K562 (cell line): ENCODE results near the gene LMNTD2. TPM values are rescaled to one million over a fixed set of nuclear protein-coding genes. Genes with fewer than 3 reads are reported as not detected.

Experiments
- CBX1 ChIP-seq: sonication (generic); IDR thresholded peaks from 2 replicates; pipeline ENCODE4 v1.6.1; 2016; ENCODE audit warnings: antibody characterized with exemption, low read depth, mild to moderate bottlenecking
- SAP30 ChIP-seq: fragments of 200-600 bp; sonication (generic); IDR thresholded peaks from 2 replicates; pipeline ENCODE4 v1.6.1; 2012; ENCODE audit warnings: borderline replicate concordance, low read depth, mild to moderate bottlenecking, moderate library complexity, low read length, control low read depth, inconsistent platforms; ENCODE audit not compliant: insufficient read depth, poor library complexity, severe bottlenecking
- ZBED1 ChIP-seq: IDR thresholded peaks from 2 replicates; pipeline ENCODE4 v1.6.1; 2014
- polyA plus RNA-seq, 8 experiments: library from polyadenylated mRNA; depleted of rRNA in 4 of 8; stranded (reverse) in 5 of 8; unstranded in 3 of 8; fragments of >200 nt; fragmentation: Nextera tagmentation in 2 of 8; fragmentation: Illumina TruSeq in 1 of 8; extraction: Ambion mirVana in 2 of 8; extraction: Trizol in 1 of 8; gene quantifications; 2 replicates each; pipeline versions ENCODE4 v1.2.1 to v1.2.3, GENCODE V29; 2011 to 2014; ENCODE audit warnings: inconsistent platforms in 1 of 8, missing spikeins in 1 of 8
- total RNA-seq, 7 experiments: library from RNA; depleted of rRNA in 6 of 7; stranded (reverse); fragments of >200 nt in 6 of 7; fragmentation: Illumina TruSeq in 2 of 7; extraction: Trizol in 2 of 7; gene quantifications; 2 replicates each; pipeline versions ENCODE4 v1.2.1 to v1.2.3, GENCODE V29; 2011 to 2021; ENCODE audit warnings: low replicate concordance in 1 of 7
- TF ChIP-seq, protein P1 (sequence below), 2 experiments: fragments of 450-650 bp in 1 of 2; sonication (generic) in 1 of 2; formaldehyde crosslinking; conservative IDR thresholded peaks; 2 replicates each; pipeline versions ENCODE4 v1.4.0 to v1.8.1; 2020 to 2022; ENCODE audit warnings: mild to moderate bottlenecking in 1 of 2, missing genetic modification reagents in 1 of 2
- TF ChIP-seq, protein P2 (sequence below): sonication (generic); formaldehyde crosslinking; IDR thresholded peaks from 2 replicates; pipeline ENCODE4 v1.8.0; 2022; ENCODE audit warnings: mild to moderate bottlenecking, missing genetic modification reagents
- TF ChIP-seq, protein P3 (sequence below): sonication (generic); formaldehyde crosslinking; IDR thresholded peaks from 2 replicates; pipeline ENCODE4 v1.8.1; 2023; ENCODE audit warnings: mild to moderate bottlenecking, missing genetic modification reagents
- TF ChIP-seq, protein P4 (sequence below): fragments of 250-450 bp; sonication (Bioruptor Pico); IDR thresholded peaks from 2 replicates; pipeline ENCODE4 v1.5.0; 2021
- TF ChIP-seq, protein P5 (sequence below), 2 experiments: fragments of 450-650 bp; IDR thresholded peaks; 2 replicates each; pipeline ENCODE4 v1.6.1; 2018; ENCODE audit warnings: mild to moderate bottlenecking in 2 of 2, low read depth in 1 of 2; ENCODE audit not compliant: partially characterized antibody in 2 of 2
- TF ChIP-seq, protein P6 (sequence below): fragments of 250-450 bp; sonication (Bioruptor Pico); IDR thresholded peaks from 2 replicates; pipeline ENCODE4 v1.5.0; 2022; ENCODE audit warnings: mild to moderate bottlenecking
- TF ChIP-seq, protein P7 (sequence below): sonication (generic); formaldehyde crosslinking; IDR thresholded peaks from 2 replicates; pipeline ENCODE4 v1.8.0; 2023; ENCODE audit warnings: mild to moderate bottlenecking, missing genetic modification reagents

The LMNTD2 gene
- total and polyA plus RNA-seq, 9 of the 15 experiments (the other 6 are each of a cell fraction or from before 2014, with no cell fraction given): 0.48 to 4.2 (median 1.5) TPM; not detected in 3

DNA sequence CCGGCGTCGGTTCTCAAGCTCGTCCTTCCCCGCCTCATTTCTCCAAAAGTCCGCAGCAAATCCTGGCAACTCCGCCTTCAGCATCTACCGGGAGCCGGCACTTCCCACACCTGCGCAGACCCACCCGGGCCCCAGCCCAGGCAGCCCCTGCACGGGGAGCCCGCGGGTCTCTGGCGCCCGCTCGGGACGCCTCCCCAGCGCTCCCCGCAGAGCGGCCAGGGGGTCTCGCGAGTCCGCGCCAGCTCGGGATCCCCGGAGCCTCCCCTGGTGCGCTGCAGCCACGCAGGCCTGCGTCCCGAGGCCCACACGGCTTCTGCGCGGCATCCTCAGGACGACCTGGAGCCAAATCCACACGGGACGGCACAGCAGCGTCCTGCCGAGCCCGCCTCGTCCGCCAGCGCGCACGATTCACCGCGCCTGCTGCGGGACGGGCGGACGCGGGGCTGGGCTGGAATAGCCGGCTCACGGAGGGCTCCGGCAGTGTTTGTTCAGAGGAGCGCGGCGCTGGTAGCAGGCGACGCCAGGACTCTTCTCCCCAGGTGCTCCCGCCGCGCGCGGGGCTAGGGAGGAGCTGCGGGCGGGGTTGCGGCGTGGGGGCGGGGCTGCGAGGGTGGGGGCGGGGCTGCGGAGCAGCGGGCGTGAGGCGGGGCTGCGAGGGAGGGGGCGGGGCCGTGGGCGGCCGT, 14.9 kb upstream of the LMNTD2 start (continued):
- TF ChIP-seq, protein P1, sequence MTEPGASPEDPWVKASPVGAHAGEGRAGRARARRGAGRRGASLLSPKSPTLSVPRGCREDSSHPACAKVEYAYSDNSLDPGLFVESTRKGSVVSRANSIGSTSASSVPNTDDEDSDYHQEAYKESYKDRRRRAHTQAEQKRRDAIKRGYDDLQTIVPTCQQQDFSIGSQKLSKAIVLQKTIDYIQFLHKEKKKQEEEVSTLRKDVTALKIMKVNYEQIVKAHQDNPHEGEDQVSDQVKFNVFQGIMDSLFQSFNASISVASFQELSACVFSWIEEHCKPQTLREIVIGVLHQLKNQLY (CRISPR knock-in tag; conservative IDR thresholded peaks at IDR 0.05): no peak
- TF ChIP-seq, protein P2, sequence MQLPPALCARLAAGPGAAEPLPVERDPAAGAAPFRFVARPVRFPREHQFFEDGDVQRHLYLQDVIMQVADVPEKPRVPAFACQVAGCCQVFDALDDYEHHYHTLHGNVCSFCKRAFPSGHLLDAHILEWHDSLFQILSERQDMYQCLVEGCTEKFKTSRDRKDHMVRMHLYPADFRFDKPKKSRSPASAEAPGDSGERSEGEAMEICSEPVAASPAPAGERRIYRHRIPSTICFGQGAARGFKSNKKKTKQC (CRISPR knock-in tag): peak; percentile 47; the same call in 1 of the 2 replicates
- peak; percentile 54 for TF ChIP-seq SAP30
- TF ChIP-seq, protein P3, sequence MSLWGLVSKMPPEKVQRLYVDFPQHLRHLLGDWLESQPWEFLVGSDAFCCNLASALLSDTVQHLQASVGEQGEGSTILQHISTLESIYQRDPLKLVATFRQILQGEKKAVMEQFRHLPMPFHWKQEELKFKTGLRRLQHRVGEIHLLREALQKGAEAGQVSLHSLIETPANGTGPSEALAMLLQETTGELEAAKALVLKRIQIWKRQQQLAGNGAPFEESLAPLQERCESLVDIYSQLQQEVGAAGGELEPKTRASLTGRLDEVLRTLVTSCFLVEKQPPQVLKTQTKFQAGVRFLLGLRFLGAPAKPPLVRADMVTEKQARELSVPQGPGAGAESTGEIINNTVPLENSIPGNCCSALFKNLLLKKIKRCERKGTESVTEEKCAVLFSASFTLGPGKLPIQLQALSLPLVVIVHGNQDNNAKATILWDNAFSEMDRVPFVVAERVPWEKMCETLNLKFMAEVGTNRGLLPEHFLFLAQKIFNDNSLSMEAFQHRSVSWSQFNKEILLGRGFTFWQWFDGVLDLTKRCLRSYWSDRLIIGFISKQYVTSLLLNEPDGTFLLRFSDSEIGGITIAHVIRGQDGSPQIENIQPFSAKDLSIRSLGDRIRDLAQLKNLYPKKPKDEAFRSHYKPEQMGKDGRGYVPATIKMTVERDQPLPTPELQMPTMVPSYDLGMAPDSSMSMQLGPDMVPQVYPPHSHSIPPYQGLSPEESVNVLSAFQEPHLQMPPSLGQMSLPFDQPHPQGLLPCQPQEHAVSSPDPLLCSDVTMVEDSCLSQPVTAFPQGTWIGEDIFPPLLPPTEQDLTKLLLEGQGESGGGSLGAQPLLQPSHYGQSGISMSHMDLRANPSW (CRISPR knock-in tag): no peak
- TF ChIP-seq, protein P4, sequence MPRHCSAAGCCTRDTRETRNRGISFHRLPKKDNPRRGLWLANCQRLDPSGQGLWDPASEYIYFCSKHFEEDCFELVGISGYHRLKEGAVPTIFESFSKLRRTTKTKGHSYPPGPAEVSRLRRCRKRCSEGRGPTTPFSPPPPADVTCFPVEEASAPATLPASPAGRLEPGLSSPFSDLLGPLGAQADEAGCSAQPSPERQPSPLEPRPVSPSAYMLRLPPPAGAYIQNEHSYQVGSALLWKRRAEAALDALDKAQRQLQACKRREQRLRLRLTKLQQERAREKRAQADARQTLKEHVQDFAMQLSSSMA (CRISPR knock-in tag): no peak
- TF ChIP-seq, protein P5, sequence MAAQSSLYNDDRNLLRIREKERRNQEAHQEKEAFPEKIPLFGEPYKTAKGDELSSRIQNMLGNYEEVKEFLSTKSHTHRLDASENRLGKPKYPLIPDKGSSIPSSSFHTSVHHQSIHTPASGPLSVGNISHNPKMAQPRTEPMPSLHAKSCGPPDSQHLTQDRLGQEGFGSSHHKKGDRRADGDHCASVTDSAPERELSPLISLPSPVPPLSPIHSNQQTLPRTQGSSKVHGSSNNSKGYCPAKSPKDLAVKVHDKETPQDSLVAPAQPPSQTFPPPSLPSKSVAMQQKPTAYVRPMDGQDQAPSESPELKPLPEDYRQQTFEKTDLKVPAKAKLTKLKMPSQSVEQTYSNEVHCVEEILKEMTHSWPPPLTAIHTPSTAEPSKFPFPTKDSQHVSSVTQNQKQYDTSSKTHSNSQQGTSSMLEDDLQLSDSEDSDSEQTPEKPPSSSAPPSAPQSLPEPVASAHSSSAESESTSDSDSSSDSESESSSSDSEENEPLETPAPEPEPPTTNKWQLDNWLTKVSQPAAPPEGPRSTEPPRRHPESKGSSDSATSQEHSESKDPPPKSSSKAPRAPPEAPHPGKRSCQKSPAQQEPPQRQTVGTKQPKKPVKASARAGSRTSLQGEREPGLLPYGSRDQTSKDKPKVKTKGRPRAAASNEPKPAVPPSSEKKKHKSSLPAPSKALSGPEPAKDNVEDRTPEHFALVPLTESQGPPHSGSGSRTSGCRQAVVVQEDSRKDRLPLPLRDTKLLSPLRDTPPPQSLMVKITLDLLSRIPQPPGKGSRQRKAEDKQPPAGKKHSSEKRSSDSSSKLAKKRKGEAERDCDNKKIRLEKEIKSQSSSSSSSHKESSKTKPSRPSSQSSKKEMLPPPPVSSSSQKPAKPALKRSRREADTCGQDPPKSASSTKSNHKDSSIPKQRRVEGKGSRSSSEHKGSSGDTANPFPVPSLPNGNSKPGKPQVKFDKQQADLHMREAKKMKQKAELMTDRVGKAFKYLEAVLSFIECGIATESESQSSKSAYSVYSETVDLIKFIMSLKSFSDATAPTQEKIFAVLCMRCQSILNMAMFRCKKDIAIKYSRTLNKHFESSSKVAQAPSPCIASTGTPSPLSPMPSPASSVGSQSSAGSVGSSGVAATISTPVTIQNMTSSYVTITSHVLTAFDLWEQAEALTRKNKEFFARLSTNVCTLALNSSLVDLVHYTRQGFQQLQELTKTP (IDR thresholded peaks at IDR 0.05; ENCODE audit: low read depth in 1 of 2, partially characterized antibody in 2 of 2): no peak
- TF ChIP-seq, protein P6, sequence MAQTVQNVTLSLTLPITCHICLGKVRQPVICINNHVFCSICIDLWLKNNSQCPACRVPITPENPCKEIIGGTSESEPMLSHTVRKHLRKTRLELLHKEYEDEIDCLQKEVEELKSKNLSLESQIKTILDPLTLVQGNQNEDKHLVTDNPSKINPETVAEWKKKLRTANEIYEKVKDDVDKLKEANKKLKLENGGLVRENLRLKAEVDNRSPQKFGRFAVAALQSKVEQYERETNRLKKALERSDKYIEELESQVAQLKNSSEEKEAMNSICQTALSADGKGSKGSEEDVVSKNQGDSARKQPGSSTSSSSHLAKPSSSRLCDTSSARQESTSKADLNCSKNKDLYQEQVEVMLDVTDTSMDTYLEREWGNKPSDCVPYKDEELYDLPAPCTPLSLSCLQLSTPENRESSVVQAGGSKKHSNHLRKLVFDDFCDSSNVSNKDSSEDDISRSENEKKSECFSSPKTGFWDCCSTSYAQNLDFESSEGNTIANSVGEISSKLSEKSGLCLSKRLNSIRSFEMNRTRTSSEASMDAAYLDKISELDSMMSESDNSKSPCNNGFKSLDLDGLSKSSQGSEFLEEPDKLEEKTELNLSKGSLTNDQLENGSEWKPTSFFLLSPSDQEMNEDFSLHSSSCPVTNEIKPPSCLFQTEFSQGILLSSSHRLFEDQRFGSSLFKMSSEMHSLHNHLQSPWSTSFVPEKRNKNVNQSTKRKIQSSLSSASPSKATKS (CRISPR knock-in tag): no peak
- TF ChIP-seq CBX1: no peak
- TF ChIP-seq, protein P7, sequence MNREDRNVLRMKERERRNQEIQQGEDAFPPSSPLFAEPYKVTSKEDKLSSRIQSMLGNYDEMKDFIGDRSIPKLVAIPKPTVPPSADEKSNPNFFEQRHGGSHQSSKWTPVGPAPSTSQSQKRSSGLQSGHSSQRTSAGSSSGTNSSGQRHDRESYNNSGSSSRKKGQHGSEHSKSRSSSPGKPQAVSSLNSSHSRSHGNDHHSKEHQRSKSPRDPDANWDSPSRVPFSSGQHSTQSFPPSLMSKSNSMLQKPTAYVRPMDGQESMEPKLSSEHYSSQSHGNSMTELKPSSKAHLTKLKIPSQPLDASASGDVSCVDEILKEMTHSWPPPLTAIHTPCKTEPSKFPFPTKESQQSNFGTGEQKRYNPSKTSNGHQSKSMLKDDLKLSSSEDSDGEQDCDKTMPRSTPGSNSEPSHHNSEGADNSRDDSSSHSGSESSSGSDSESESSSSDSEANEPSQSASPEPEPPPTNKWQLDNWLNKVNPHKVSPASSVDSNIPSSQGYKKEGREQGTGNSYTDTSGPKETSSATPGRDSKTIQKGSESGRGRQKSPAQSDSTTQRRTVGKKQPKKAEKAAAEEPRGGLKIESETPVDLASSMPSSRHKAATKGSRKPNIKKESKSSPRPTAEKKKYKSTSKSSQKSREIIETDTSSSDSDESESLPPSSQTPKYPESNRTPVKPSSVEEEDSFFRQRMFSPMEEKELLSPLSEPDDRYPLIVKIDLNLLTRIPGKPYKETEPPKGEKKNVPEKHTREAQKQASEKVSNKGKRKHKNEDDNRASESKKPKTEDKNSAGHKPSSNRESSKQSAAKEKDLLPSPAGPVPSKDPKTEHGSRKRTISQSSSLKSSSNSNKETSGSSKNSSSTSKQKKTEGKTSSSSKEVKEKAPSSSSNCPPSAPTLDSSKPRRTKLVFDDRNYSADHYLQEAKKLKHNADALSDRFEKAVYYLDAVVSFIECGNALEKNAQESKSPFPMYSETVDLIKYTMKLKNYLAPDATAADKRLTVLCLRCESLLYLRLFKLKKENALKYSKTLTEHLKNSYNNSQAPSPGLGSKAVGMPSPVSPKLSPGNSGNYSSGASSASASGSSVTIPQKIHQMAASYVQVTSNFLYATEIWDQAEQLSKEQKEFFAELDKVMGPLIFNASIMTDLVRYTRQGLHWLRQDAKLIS (CRISPR knock-in tag): no peak
- TF ChIP-seq ZBED1: no peak
